Body of pancreas (tissue), 4 donors: Measurements from ENCODE around the gene CSE1L.

Experiments
- POLR2A ChIP-seq, 3 donors: fragments of 450-650 bp; IDR thresholded peaks; one replicate each; pipeline ENCODE4 v1.6.1; 2016; ENCODE audit warnings: antibody characterized with exemption in 3 of 3, mild to moderate bottlenecking in 2 of 3
- TF ChIP-seq, protein P1 (sequence below), 7 experiments: fragments of 450-650 bp in 4 of 7; fragments of 200-600 bp in 3 of 7; sonication (generic) in 3 of 7; IDR thresholded peaks; one replicate each; pipeline ENCODE4 v1.5.1; 2016 to 2019; ENCODE audit warnings: antibody characterized with exemption in 7 of 7

DNA sequence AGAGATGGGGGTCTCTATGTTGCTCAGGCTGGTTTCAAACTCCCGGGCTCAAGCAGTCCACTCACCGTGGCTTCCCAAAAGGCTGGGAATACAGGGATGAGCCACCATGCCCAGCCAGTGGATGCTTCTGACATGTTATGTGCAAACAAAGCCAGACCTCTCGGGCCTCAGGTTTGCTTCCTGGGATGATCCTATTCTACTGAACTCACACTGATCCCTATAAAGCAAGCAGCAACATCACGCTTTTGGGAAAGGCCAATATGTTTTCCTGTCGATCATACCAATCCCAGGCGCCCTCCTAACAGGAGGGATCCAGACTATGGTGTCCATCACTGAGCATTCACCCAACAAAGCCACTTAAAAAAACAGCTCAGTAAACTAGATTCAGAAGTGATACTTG, 60.2 kb downstream of the CSE1L start:
- TF ChIP-seq, protein P1, sequence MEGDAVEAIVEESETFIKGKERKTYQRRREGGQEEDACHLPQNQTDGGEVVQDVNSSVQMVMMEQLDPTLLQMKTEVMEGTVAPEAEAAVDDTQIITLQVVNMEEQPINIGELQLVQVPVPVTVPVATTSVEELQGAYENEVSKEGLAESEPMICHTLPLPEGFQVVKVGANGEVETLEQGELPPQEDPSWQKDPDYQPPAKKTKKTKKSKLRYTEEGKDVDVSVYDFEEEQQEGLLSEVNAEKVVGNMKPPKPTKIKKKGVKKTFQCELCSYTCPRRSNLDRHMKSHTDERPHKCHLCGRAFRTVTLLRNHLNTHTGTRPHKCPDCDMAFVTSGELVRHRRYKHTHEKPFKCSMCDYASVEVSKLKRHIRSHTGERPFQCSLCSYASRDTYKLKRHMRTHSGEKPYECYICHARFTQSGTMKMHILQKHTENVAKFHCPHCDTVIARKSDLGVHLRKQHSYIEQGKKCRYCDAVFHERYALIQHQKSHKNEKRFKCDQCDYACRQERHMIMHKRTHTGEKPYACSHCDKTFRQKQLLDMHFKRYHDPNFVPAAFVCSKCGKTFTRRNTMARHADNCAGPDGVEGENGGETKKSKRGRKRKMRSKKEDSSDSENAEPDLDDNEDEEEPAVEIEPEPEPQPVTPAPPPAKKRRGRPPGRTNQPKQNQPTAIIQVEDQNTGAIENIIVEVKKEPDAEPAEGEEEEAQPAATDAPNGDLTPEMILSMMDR (IDR thresholded peaks at IDR 0.05), result no peak
- no peak for TF ChIP-seq POLR2A (IDR thresholded peaks at IDR 0.05)
